DMS53 (cell line): ENCODE data around the gene TBXA2R.
"Not testable (repeated sequence)": the region's sequence is repeated elsewhere in the genome, so short reads cannot be mapped to it uniquely, and the experiment has no call there.

Experiments used
- DNase-seq: peaks from one replicate; lab custom pipeline; 2025; lab: John Stamatoyannopoulos, UW

Gene TBXA2R

DNA sequence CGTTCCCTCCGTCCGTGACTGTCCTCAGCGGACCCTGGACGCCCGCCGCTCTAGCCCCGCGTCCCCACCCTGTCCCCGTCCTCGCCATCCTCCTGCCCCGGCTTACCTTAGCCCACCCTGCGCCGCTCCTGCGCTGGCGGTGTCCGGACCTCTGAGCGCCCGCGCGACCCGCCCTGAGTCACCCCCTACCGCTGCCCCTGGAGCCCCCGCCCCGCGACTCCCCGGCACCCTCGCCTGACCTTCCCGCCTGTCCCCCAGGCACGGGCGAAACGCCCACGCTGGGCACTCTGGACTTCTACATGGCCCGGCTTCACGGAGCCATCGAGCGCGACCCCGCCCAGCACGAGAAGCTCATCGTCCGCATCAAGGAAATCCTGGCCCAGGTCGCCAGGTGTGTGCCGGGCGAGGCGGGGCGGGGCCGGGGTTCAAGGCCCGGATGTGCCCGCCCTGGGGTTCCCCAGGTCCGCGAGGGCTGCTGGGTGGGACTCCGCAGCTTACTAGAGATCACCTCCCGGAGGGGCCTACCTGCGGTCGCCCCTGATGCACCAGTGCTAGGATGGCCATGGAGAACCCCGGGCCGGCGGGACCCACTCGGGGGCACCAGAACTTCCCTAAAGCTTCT is 28.8 kb downstream of the TBXA2R start:
- no peak for DNase-seq

DNA sequence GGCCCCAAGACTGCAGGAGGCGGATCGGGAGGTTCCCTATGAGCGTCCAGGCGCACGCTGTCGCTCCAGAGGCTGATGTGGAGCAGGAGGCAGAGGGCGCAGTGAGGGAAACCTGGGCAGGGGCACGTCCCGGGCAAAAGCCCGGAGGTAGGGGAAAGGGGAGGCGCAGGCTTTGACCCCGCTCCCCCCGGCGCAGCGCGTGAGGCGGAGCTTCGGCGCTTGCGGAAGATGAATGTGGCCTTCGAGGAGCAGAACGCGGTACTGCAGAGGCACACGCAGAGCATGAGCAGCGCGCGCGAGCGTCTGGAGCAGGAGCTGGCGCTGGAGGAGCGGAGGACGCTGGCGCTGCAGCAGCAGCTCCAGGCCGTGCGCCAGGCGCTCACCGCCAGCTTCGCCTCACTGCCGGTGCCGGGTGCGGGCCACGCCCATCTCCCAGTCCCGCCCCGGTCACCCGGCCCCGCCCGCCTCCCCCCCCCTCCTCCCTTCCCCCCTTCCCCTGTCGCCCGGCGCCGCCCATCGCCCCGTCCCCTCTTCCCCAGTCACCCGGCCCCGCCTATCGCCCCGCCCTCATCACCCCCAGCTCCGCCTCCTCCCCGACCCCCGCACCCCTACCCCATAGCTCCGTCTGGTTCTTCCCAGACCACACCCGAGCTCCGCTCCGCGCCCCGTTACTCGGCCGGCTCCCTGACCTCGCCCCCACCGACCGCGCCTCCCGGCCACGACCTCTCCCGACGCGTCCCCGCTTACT is 29.8 kb downstream of the TBXA2R start:
- no peak for DNase-seq

- no peak for DNase-seq
These were observed 30.6 kb downstream of the TBXA2R start for GRCh38 chr19:3575949-3576673.

DNA sequence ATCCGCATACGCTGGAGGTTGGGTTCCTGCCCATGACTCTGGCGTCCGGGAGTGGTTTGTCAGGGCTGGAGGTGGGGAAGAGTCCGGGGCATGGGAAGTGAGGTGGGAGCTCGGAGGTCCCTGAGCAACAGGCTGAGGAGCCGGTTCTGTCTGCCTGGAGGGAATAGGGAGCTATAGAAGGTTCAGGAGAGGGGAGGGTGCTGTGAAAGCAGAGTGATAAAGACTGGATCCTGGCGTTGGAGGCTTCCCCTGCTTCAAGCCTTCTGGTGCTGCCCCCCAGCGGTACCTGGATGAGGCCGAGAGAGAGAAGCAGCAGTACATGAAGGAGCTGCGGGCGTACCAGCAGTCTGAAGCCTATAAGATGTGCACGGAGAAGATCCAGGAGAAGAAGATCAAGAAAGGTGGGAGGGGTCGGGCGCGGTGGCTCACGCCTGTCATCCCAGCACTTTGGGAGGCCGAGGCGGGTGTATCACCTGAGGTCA is 31.4 kb downstream of the TBXA2R start:
- peak; percentile 64 for DNase-seq

- DNase-seq = peak; percentile 92
These were observed 32.6 kb downstream of the TBXA2R start for GRCh38 chr19:3573858-3574637.

- DNase-seq = peak; percentile 49
These were observed 33.4 kb downstream of the TBXA2R start for GRCh38 chr19:3573162-3573857.

DNA sequence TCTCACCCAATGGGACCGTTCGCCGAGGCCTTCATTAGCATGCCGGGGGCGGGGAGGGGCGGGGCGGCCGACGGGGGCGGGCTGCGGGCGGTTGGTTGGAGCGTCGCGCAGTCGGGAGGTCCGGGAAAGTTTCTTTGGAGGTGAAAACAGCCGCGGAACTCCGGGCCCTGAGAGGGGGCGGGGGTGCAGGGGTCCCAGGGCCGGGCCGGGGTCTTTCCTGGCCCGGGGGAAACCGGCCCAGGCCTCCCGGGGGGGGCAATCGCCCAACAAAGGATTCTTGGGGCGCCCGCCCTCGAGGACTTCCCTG is 33.9 kb downstream of the TBXA2R start, which contains the start of gene HMG20B:
TSS of gene HMG20B (plus strand) at position 90 of the 307 bp plus-strand sequence. CDS start 366 bp downstream, outside the sequence.
- no peak for DNase-seq

- peak; percentile 99 for DNase-seq
These were observed 34.4 kb downstream of the TBXA2R start for GRCh38 chr19:3572132-3572854.

GRCh38 chr19:3570606-3571011 is 36.1 kb downstream of the TBXA2R start:
- DNase-seq = no peak

GRCh38 chr19:3570042-3570441 is 36.6 kb downstream of the TBXA2R start:
- not testable (repeated sequence) for DNase-seq

- no peak for DNase-seq
These were observed 41.5 kb downstream of the TBXA2R start for GRCh38 chr19:3565139-3565538.

- no peak for DNase-seq
These were observed 42.8 kb downstream of the TBXA2R start for GRCh38 chr19:3563709-3564524.

DNA sequence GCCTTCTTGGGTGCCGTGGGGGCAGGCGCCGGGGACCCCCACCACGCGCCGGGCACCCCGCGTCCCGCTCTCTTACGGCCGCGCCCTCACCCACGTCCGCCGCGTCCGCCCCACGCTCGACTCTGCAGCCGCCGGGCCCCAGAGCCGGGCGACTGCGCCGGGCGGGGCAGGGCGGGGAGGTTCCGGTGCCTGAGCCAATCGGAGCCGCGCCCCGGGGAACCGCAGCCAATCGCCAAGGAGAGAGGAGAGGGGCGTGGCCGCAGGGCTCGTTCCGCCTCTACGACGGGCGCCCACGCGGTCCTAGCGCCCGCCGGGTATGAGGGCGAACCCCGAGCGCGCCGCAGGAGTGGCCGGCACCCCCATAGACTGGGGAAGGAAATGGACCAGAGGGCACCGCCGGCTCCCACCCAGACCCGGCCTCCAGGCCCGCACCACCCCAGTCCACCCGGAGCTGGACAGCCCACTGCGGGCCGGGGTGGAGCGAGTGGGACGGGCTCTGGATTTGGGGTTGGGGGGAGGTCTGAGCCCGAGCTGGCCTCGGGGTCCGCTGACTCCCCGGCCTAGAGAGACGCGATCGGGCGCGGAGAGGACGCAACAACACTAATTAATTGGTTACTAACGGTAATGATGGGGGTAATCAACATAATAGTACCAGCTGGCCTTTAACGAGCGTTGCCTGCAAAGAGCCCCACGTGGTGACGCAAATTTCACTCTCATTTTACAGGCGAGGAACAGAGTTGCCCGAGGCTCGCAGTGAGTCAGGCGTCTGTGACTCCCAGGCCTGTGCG is 49.0 kb downstream of the TBXA2R start, which contains the start of gene MFSD12:
TSS of gene MFSD12 (minus strand) at position 126 of the 788 bp plus-strand sequence. CDS start 183 bp downstream, outside the sequence.
- peak; percentile 95 for DNase-seq

DNA sequence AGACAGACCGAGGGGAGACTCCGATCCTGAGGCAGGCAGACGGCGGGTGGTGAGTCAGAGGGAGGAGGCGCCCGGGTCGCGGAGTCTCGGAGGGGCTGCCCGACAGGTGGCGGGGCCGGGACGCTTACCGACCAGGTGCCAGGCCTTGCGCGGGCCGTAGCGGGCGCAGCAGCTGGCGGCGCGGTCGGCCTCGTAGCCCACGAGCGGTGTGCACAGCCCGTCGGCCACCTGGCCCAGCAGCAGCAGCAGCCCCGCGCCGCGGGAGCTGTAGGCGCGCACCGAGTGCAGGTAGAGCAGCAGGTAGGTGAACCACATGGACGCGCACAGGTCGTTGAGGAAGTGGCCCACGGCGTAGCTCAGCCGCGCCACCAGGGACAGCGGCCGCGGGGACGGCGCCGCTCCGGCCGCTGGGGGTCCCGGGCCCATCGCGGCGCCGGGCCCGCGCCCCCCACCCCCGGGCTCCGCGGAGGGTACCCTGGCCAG is 49.7 kb downstream of the TBXA2R start:
- DNase-seq = peak; percentile 72

GRCh38 chr19:3556423-3556977 is 50.2 kb downstream of the TBXA2R start:
- no peak for DNase-seq

DNA sequence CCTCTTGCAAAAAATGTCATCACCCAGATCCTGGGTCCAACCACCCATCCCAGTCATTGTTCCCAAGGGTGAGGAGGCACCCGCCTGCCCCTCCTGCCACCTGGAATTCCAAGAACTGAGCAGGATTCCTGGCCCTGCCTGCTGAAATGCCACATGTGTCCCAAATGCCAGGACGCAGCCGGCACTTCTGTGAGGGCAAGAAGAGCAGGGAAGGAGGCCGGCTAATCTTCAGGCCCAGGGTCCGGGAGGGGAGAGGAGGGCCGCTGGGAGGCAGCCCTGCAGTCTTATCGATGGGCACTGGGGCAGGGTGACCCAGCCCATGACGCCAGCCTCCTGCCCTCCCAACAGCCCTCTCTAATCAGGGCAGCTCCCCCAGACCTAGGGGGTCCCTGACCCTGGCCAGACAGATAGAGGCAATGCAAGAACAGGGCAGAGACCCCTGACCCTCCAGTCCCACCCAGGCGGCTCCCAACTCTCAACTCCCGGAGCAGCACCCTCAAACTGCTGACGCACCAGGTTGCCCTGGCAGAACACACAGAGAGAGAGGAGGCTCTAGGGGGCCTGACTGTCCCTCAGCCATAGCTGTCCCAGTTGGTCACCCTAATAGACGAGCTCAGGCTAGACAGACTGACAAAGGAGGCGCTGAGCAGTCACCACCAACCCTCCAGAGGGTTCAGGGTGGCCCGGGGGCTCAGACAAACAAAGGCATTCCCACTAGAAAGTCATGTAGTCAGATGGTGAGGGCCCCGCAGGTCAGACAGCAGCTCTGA is 50.8 kb downstream of the TBXA2R start:
- no peak for DNase-seq

DNA sequence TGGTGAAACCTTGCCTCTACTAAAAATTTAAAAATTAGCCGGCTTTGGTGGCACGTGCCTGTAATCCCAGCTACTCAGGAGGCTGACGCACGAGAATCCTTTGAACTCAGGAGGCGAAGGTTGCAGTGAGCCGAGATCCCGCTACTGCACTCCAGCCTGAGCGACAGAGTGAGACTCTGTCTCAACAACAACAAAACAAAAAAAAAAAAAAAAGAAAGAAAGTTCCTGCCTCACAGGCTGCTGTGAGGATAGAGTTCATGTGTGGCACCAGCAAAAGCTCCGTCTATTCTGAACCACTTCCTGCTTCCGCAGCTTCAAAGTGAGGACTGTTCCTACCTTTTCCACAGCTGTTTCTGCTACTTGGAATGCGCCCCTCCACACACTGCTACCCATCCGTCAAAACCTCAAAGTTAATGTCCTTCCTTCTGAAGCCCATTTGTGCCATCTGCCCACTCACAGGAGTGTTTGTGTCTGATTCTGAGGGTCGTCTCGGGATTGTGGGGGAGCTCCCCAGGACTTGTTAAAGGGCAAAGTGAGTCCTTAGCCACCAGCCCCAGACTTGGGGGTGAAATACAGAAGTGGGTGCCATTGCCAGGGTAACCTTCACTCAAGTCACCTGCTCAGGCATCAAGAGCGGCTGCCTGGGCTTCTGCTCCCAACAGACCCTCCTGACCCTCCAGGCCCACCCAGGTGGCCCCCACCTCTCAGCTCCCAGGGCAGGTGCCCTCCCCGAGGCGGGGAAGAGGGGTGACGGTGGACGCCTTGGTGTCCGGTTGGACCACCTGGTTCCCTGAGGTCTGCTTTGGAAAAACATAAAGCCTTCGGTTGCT is 52.2 kb downstream of the TBXA2R start:
- DNase-seq = no peak
